ENCODE results near the gene PPP4R2.

Gene PPP4R2

GRCh38 chr3:73010158-73010557 lies 13.5 kb downstream of the PPP4R2 start:
- TF ChIP-seq POLR2AphosphoS5 (IDR thresholded peaks at IDR 0.05; ENCODE audit: low read depth) (no peak), CTCF (IDR thresholded peaks at IDR 0.05; ENCODE audit: insufficient read depth, low read length) (no peak), GABPA (IDR thresholded peaks at IDR 0.05; ENCODE audit: low read depth) (no peak)
- DNase-seq (ENCODE audit: low read depth in 1 of 2, low spot score in 1 of 2), result no peak
- no peaks in the 10 kb centered on the region for H3K27me3 ChIP-seq (ENCODE audit: insufficient read depth, poor library complexity, severe bottlenecking)
- H3K4me3 ChIP-seq (replicated peaks; ENCODE audit: insufficient read depth, low read length), result no peak overlapping the region
- H3K27ac ChIP-seq (replicated peaks), result no peak overlapping the region

GRCh38 chr3:73018298-73018697 lies 21.7 kb downstream of the PPP4R2 start:
- Histone ChIP-seq H3K27ac (replicated peaks) (no peak overlapping the region), H3K4me3 (replicated peaks; ENCODE audit: insufficient read depth, low read length) (no peak overlapping the region), H3K27me3 (ENCODE audit: insufficient read depth, poor library complexity, severe bottlenecking) (no peaks in the 10 kb centered on the region)
- TF ChIP-seq POLR2AphosphoS5 (IDR thresholded peaks at IDR 0.05; ENCODE audit: low read depth), result no peak
- TF ChIP-seq GABPA (IDR thresholded peaks at IDR 0.05; ENCODE audit: low read depth), result no peak
- no peak for TF ChIP-seq SPI1 (IDR thresholded peaks at IDR 0.05; ENCODE audit: borderline replicate concordance, low read depth)
- TF ChIP-seq REST (IDR thresholded peaks at IDR 0.05; ENCODE audit: insufficient replicate concordance, low read depth), result no peak
- no peak for TF ChIP-seq CTCF (IDR thresholded peaks at IDR 0.05; ENCODE audit: insufficient read depth, low read length)
- no peak for DNase-seq (ENCODE audit: low read depth in 1 of 2, low spot score in 1 of 2)

GRCh38 chr3:73018790-73019441 lies 22.3 kb downstream of the PPP4R2 start:
- no peak for DNase-seq (ENCODE audit: low read depth in 1 of 2, low spot score in 1 of 2)
- H3K27me3 ChIP-seq (ENCODE audit: insufficient read depth, poor library complexity, severe bottlenecking), result no peaks in the 10 kb centered on the region
- H3K27ac ChIP-seq (replicated peaks), result no peak overlapping the region
- no peak overlapping the region for H3K4me3 ChIP-seq (replicated peaks; ENCODE audit: insufficient read depth, low read length)
- TF ChIP-seq GABPA (IDR thresholded peaks at IDR 0.05; ENCODE audit: low read depth) (no peak), POLR2AphosphoS5 (IDR thresholded peaks at IDR 0.05; ENCODE audit: low read depth) (no peak), REST (IDR thresholded peaks at IDR 0.05; ENCODE audit: insufficient replicate concordance, low read depth) (no peak), CTCF (IDR thresholded peaks at IDR 0.05; ENCODE audit: insufficient read depth, low read length) (no peak)

- no peak for DNase-seq (ENCODE audit: low read depth in 1 of 2, low spot score in 1 of 2)
- Histone ChIP-seq H3K27ac (replicated peaks) (no peak overlapping the region), H3K4me3 (replicated peaks; ENCODE audit: insufficient read depth, low read length) (no peak overlapping the region), H3K27me3 (ENCODE audit: insufficient read depth, poor library complexity, severe bottlenecking) (no peaks in the 10 kb centered on the region)
- TF ChIP-seq POLR2AphosphoS5 (IDR thresholded peaks at IDR 0.05; ENCODE audit: low read depth), result no peak
- TF ChIP-seq REST (IDR thresholded peaks at IDR 0.05; ENCODE audit: insufficient replicate concordance, low read depth), result no peak
- no peak for TF ChIP-seq CTCF (IDR thresholded peaks at IDR 0.05; ENCODE audit: insufficient read depth, low read length)
- no peak for TF ChIP-seq GABPA (IDR thresholded peaks at IDR 0.05; ENCODE audit: low read depth)
- no peak for TF ChIP-seq SPI1 (IDR thresholded peaks at IDR 0.05; ENCODE audit: borderline replicate concordance, low read depth)
These were observed 24.8 kb downstream of the PPP4R2 start for GRCh38 chr3:73021301-73021835.
